GM12891 (cell line): ENCODE results near the gene FAM193A.

Experiments
- DNase-seq: peaks from one replicate; pipeline ENCODE4 v3.0.0; 2011; ENCODE audit warnings: low spot score; ENCODE audit not compliant: insufficient read length
- FAIRE-seq: peaks from 2 replicates; lab custom pipeline; 2011; peaks lifted over from hg19 to GRCh38; lab: Jason Lieb, UNC
- PAX5 ChIP-seq: IDR thresholded peaks from 2 replicates; pipeline ENCODE4 v1.6.1; 2011; ENCODE audit warnings: low read length, moderate library complexity, mild to moderate bottlenecking; ENCODE audit not compliant: insufficient read depth, severe bottlenecking
- POLR2A ChIP-seq: IDR thresholded peaks from 2 replicates; pipeline ENCODE4 v1.6.1; 2011; ENCODE audit warnings: low read depth, low read length, control low read depth
- POLR2AphosphoS5 ChIP-seq: IDR thresholded peaks from 2 replicates; pipeline ENCODE4 v1.6.1; 2011; ENCODE audit warnings: low read depth, low read length, control low read depth
- POU2F2 ChIP-seq: IDR thresholded peaks from 2 replicates; pipeline ENCODE4 v1.6.1; 2011; ENCODE audit warnings: low read depth, mild to moderate bottlenecking, control low read depth, low read length, moderate library complexity
- SPI1 ChIP-seq: IDR thresholded peaks from 2 replicates; pipeline ENCODE4 v1.6.1; 2011; ENCODE audit warnings: low read depth, low read length, control low read depth
- TAF1 ChIP-seq: IDR thresholded peaks from 2 replicates; pipeline ENCODE4 v1.6.1; 2011; ENCODE audit warnings: low read depth, low read length, control low read depth

Gene FAM193A

DNA sequence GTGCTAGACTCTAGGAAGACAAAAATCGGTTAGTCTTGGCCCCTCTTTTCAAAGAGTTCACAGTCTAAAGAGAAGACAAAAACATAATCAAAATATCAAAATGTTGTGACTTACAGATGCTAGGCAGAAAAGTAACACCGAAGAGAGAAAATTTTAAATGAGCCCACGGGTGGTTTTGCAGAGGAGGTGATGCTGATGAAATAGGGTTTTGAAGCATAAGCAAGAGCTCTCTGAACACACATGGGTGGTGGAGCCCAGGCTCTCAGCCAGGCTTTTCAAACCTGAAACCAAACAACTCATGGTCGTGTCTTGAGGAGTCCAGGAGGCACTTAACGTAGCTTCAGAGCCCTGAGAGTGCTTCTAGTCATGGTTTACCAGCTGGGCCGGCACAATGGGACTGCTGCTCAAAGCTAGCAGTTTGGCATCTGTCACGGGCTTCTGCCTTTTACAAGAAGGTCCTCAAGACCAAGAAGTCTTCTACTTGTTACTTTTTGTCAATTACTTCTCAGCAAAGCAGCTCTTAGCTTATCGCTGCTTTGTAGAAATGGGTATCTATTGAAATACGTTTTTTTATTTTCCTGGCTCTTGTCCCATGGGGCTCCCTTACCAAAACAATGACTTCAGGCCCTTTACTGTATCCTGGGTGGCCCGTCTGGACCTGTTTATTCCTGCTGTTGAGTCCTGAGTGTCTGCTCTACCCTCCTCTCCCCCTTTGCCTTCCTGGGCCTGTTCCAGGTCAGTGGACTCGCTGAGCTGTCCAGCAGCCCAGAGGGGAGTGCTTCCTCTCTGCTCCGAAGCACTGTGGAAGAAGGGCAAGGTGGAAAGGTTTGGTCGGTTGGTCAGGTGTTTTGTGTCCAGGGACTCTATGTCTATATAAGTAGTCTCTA is 150.2 kb downstream of the FAM193A start:
- FAIRE-seq (no peak), DNase-seq (no peak)

DNA sequence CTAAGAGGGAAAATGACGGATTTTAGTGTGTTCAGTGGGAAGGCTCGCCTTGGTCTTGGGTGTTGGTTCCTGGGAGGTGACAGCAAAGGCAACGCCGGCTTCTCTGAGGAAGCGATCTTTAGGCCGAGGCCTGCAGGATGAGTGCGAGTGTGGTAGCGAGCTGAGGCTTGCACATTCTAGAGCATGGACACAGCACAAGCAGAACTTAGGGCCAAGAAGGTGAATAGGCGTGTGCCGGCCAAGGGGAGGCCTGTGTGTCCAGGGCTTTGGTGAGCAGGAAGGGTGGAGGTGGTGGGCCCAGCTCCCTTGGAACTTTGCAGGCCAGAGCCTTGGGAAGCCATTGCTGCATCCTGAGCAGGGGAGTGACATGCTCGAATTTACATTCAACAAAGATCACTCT is 151.8 kb downstream of the FAM193A start:
- TF ChIP-seq TAF1 = no peak
- TF ChIP-seq POLR2AphosphoS5 = no peak
- TF ChIP-seq PAX5 = no peak
- no peak for TF ChIP-seq SPI1
- TF ChIP-seq POU2F2 = no peak
- FAIRE-seq (no peak), DNase-seq (no peak)

More for the DNA sequence above, 150.2 kb downstream of the FAM193A start:
- TF ChIP-seq POLR2AphosphoS5 (no peak), POU2F2 (no peak), PAX5 (no peak), SPI1 (no peak), TAF1 (no peak), POLR2A (no peak)

DNA sequence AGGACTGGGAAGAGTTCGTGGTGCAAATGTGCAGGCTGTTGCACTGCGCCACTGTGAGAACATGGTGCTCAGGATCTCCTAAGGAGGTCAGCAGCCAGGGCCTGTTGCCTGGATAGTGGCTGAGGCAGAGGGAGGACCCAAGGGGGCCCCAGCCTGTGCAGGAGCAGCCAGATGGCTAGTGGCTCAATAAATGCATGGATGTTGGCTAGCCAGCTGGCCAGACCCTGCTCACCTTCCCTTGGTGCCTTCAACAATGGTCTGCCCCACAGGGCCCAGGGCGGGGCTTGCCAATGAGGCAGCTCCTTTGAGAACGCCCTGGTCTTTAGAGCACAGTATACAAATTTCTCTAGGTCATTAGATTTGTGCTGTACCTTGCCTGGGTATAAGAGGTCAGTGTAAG is 152.2 kb downstream of the FAM193A start:
- DNase-seq (no peak), FAIRE-seq (no peak)
- no peak for TF ChIP-seq PAX5

DNA sequence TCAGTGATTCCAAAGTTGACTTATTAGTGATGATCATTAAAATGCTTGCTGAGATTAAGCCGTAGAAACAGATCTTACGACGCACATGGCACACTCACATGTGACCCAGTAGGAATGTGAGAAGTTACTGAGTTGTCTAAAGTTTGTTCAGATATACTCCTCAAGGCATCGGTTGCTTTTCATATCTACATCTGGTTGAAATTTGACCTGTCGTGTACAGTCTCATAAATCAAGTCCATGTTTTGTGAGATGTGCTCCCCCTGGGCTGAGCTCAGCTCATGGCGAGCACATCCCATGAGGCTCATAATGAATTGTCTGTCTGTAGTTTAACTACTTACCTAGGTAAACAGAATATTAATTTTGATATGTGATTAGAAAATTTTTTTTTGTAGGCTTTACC is 152.7 kb downstream of the FAM193A start:
- TF ChIP-seq PAX5 = no peak
- no peak for DNase-seq
- peak; percentile 57 for FAIRE-seq

DNA sequence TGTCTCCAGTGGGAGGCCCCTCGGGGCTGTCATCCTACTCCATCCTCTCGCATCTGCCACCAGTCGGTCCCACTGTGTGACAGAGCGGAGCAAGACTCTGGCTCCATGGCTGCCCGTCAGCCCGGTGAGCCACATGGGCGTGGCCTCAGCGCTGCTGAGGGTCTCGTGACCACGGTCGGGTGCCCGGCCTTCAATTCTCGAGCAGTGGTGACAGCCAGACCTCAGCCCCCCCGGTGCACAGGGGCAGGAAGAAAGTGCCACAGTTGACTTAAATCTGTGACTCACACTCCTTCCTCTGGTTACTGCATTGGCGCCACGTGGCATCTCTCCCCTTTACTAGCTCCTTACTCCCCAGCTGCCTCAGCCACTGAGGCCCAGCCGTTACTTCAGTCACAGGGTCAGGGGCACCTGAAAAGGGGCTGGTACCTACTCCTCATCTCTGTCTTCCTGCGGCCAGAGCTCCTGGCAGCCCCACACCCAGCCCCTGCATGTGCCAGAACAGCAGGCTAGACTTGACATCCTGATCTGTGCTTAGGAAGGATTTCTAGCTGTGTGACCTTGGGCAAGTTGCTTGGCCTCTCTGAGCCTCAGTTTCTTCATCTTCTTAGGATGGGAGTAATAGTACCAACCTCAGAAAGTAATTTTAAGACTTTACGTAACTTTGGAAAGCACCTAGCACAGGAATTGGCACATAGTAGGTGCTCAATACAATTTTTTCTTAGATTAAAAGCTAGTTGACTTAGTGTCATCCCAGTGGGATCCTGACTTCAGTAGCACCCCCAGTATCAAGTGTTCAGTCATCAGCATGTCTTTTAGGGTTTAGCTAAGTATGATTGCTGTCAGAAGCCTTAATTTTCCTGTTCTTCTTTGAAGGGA is 153.6 kb downstream of the FAM193A start:
- TF ChIP-seq SPI1 (no peak), POLR2AphosphoS5 (peak; percentile 27; the same call in 1 of the 2 replicates)
- FAIRE-seq = peak; percentile 94

DNA sequence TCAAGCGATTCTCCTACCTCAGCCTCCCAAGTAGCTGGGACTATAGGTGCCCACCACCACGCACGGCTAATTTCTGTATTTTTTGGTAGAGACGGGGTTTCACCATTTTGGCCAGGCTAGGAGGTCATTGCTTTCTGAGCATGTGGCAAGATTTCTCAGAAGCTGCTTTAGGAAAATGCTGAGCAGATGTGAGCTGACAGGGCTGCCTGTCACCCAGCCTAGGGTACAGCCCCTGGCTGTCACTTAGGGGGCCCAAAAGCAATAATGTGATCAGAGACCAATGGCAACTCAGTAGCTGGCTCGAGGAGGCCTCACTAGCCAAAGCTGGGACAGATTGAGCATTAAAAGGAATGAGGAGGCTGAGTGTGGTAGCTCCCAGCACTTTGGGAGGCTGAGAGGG is 154.9 kb downstream of the FAM193A start:
- DNase-seq (no peak), FAIRE-seq (no peak)
- TF ChIP-seq POU2F2 (no peak), POLR2AphosphoS5 (no peak), PAX5 (no peak), POLR2A (no peak), TAF1 (no peak), SPI1 (no peak)

More for the DNA sequence above, 153.6 kb downstream of the FAM193A start:
- peak; percentile 48 for DNase-seq

DNA sequence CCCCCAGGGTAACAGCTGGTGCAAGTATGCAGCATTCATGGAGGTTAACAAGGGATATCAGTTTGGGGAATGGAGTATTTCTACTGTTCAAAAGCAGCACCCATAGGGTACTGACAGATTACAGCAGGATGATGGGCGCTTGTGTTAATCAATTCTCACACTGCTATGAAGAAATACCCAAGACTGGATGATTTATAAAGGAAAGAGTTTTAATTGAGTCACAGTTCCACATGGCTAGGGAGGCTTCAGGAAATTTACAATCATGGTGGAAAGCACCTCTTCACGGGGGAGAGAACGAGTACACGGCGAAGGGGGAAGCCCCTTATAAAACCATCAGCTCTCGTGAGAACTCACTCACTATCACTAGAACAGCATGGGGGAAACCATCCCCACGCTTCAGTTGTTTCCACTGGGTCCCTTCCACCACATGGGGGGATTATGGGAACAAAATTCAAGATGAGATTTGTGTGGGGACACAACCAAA is 155.5 kb downstream of the FAM193A start:
- DNase-seq (no peak), FAIRE-seq (peak; percentile 85)
- TF ChIP-seq POLR2A (no peak), POLR2AphosphoS5 (no peak), SPI1 (no peak), POU2F2 (no peak), TAF1 (no peak), PAX5 (no peak)

DNA sequence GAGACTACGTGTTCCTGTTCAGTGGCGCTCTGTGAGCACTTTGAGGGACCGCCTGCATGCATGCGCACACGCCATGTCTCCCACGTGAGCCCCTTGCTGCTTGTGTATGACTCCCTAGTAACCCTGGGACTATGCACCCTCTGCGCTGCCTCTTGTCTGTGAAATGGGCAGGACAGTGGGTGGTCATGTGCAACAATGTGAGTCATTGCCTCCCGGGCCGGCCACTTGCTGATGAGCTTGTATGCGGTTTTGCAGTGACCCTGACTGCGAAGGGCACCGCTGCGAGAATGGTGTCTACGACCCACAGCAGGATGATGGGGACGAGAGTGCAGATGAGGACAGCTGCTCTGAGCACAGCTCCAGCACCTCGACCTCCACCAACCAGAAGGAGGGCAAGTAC is 158.2 kb downstream of the FAM193A start:
- no peak for TF ChIP-seq PAX5
- TF ChIP-seq SPI1 = no peak
- TF ChIP-seq POU2F2 = no peak
- TF ChIP-seq POLR2AphosphoS5 = no peak
- TF ChIP-seq TAF1 = no peak
- no peak for TF ChIP-seq POLR2A
- peak; percentile 76 for FAIRE-seq

DNA sequence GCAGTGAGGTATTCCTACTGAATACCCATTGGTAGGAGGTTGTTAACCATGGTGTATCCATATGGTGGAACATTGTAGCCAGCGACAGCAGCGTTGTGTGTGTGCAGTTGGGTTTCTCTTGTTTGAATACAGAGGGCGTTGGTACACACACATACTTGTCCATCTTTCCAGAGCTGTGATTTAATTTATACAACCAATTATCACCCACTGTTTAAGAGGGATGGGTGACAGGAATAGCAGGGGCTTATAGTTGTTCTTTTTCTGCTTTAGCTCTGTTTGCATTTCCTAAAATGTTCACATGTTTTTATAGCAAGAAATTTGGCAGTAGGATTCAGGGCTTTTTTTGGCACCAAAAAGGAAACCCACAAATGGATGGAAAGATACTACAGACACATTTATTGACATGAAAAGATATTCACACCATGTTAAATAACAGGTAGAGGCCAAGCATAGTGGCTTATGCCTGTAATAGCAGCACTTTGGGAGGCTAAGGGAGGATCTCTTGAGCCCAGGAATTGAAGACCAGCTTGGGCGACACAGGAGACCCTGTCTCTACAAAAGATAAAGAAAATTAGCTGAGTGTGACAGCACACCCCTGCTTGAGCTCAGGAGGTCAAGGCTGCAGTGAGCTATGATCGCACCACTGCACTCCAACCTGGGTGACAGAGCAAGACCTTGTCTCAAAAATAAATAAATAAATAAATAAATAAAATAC is 159.1 kb downstream of the FAM193A start:
- no peak for TF ChIP-seq TAF1
- no peak for TF ChIP-seq POU2F2
- TF ChIP-seq POLR2AphosphoS5 = no peak
- TF ChIP-seq SPI1 = no peak
- TF ChIP-seq PAX5 = no peak
- no peak for TF ChIP-seq POLR2A
- peak; percentile 51 for FAIRE-seq

More for the DNA sequence above, 158.2 kb downstream of the FAM193A start:
- no peak for DNase-seq

DNA sequence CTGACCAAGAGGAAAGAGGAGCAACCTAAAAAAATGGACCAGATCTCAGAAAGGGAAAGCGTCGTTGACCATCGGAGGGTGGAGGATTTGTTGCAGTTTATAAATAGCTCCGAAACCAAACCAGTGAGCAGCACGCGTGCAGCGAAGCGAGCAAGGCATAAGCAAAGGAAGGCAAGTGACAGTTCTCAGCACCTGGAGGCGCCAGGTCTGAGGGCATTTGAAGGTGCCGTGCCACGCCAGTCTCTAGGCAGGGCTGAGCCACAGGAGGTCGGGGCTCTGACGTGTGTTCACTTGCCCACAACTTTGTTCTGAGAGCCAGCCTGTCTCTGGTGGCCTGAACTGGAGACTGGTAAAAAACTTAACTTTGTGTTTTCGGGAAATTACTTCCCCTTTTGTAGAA is 160.0 kb downstream of the FAM193A start:
- TF ChIP-seq PAX5 (peak; percentile 99), POLR2A (peak; percentile 34; the same call in 1 of the 2 replicates), POLR2AphosphoS5 (no peak)
- DNase-seq (peak; percentile 75), FAIRE-seq (peak; percentile 100)

More for the DNA sequence above, 159.1 kb downstream of the FAM193A start:
- no peak for DNase-seq
